CD4-positive, alpha-beta T cell treated with Interleukin-15 for 4 hours (primary cell): ENCODE data around the gene UBAC1.
"Not testable (repeated sequence)": the region's sequence is repeated elsewhere in the genome, so short reads cannot be mapped to it uniquely, and the experiment has no call there.

Experiments
- DNase-seq: peaks from one replicate; pipeline ENCODE4 v3.0.0-alpha.2; 2020; ENCODE audit warnings: low spot score

Gene UBAC1

DNA sequence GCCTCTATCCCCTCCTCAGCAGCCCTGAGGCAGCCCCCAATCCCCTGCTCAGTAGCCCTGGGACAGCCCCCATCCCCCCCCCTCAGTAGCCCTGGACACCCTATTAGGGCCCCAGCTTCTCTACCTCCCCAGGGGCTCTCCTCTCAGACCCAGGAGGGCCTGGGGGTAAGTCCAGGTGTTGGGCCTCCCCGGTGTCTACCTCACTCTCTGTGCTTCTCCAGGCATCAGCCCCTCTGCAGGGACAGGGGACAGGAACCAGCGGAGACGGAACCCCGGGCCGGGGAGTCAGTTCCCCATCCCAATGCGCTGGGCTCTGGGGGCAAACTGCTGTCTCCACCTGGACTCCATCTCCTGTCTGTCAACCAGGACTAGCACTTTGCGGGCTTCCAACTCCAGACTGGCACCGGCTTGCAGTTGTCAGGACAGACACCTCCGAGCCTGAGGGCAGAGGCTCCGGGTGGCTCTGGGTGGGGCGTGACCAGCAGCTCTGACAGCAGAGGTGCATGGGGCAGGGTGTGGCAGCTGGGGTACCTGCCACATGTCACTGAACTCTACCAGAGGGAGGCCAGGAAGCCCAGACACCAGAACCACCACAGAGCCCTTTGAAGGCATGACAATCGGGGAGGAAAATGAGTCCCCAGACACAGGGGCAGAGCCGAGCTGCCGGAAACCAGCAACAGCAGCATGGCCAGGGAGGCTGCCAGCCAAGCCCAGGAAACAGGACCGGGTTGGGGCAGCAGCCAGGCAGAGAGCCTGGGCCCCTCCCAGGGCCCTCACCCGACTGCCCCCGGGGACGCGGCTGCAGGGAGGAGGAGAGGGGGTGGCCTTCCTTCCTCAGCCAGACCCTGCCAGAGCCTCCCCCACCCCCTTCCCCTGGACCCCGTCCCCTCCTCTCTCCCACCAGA, 17.7 kb upstream of the UBAC1 start:
- peak; percentile 61 for DNase-seq

DNA sequence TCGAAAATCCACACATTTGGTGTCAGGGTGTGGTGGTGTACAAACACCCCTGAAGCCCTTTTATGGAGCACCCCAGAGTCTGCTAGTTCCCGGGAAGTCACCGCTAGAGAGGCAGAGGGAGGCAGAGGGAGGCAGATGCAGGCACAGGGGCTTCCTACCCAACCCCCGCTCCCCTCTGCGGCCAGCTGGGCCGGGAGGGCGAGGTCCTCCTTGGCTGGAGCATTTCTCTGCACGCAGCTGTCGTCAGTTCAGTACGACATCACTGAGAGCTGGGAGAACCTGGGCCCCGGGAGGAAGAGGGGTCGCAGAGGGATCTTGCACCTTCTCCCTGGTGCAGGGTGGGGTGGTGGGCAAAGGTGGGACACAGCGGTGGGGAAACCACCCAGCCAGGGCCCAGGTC, 15.8 kb upstream of the UBAC1 start:
- DNase-seq, result no peak

DNA sequence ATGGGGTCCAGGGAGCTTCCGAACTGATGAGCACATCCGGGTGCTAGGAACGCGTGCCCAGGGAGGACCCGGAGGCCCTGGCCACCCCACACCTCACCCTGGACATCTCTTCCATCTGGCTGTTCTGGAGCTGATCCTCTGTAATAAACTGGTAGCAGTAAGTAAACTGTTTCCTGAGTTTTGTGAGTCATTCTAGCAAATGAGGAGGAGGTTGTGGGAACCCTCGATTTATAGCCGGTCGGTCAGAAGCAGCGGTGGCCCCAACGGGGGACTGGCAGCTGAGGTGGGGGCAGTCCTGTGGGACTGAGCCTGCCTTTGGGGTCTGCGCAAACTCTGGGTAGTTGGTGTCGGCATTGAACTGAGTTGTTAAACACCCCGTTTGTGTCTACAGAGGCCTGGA, 15.4 kb upstream of the UBAC1 start:
- no peak for DNase-seq

DNA sequence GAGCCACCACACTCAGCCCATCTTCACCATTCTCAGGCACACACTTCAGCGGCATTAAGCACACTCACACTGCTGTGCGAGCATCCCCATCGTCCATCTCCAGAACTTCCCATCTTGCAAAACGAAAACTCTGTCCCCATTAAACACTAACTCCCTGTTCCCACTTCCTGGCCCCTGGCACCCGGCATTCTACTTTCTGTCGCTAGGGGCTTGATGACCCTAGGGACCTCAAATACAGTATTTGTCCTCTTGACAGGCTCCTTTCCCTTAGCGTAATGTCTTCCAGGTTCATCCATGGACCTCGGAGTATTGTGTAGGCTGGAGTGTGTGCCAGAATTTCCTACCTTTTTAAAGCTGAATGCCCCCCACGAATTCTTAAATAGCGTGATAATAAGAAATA, 14.7 kb upstream of the UBAC1 start:
- DNase-seq, result no peak

DNA sequence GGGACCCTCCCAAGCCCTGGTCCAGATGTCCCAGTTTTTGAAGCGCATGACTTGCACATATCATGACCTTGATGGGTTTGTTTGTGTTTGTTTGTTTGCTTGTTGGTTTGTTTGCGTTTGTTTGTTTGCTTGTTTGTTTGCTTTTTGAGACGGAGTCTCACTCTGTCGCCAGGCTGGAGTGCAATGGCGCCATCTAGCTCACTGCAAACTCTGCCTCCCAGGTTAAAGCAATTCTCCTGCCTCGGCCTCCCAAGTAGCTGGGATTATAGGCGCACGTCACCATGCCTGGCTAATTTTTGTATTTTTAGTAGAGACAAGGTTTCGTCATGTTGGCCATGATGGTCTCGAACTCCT, 13.0 kb upstream of the UBAC1 start:
- no peak for DNase-seq

DNA sequence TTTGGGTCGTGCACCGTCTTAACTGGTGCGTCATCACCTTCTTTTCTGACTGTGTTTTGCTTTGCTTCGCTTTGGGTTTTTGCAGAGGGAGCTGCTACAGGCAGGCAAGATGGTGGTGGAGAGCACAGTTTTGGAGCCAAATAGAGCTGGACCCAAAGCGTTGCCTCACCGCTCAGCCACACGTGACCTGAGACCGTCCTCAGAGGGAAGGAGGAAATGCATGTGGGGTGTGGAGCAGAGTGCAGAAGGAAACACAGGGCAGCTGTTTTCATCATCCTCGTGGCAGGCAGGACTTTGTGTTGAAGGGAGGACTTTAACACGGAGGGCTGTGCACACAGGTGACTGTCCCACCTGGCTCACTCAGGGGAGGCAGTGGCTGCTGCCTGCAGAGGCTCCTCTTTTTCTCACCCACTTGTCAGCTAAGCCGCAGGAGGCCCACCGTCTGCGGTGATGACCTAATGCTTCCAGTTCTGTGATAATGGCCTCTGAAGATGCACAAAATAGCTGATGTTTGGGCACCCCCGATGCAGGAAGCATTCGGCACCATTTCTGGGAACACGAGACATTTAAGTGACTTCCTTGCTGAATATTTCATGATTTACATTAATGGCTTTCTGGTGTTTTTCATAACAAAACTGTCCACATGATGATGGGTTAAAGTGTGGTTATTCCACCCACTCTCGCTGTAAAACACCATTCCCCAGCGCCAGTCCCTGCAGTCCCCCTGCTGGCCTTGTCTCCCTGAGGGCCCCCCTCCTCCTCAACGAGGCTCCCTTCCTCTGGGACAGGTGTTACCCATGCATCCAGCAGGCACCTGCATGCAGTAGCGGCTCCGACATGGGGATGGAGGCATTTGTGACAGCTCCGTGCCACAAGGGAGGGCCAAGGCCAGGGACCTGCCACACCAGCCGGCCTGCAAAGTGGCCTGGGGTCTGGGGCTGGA, 12.4 kb upstream of the UBAC1 start:
- DNase-seq, result no peak

DNA sequence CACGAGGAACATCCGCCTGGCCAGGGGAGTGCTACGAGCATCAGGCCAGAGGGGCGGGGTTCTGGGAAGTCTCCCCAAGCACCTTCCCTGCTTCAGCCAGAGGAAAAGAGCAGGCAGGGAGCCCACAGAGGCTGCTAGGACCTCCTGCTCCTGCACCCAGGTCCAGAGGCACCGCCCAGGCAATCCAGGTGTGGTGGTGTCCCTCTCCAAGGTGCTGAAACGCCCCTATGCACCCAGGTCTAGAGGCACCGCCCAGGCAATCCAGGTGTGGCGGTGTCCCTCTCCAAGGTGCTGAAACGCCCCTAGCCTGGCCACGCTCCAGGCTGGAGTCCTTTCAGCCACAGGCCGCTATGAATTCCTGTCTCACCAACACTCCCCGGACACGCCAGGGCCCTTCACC, 10.7 kb upstream of the UBAC1 start:
- DNase-seq, result peak; percentile 25

DNA sequence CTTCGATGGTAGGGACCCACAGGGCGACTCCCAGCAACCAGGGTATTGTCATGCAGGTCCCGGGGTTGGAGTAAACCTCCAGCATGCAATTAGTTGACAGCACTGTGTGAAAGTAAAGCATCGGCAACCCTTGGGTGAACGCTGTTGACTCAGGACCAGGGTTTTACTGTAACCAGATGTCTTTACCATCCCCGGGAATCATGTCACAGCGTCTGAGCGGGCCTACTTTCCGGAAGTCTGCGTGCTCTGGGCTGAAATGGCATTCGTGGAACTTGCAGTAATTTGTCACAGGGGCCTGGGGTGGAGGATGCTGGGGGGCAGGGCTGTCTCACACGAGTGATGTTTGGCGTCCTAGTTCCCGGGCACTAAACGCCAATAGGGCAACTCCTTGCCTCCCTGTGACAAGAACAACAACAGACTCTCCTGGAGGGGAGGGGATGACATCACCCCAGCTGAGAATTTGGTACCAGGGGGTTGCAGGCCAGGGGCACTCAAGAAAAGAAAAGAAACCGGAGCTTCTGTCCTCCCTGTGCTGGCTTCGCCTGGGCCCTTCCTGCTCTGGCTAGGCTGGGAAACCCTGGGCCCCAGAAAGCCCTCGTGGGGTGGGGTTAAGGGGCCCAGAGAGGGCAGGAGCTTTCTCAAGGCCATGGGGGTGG, 10.1 kb upstream of the UBAC1 start:
- DNase-seq, result no peak

DNA sequence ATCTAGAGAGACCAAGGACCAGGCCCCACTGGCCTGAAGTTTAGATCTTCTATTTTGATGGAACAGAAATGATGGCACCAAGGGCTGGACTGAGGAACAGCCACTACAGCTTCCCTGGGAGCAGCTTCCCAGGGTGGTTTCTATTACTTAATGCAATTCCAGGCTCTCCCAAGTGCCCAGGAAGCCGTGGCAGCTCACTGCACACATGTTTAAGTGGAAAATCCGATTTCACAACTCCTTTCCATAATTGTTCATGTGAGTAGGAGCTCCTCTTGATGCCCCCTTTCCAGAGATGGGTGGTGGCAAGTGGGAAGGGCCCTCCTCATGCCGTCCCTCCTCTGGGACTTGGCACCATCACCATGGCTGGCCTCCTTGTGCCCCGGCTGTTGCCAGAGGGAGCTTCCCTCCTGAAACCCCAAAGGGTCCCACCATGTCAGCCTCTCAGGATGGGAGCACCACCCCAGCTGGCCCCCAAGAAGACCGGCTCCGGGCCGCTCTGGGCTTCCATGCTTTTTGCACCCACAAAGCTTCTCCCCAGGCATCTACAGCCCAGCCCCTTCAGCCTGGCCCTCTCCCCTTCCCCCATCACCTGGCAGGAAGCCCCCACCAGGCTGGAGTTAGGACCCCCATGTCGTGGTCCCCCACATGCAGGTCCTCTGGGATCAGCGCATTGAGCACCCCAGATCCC, 9.1 kb upstream of the UBAC1 start:
- DNase-seq, result no peak

DNA sequence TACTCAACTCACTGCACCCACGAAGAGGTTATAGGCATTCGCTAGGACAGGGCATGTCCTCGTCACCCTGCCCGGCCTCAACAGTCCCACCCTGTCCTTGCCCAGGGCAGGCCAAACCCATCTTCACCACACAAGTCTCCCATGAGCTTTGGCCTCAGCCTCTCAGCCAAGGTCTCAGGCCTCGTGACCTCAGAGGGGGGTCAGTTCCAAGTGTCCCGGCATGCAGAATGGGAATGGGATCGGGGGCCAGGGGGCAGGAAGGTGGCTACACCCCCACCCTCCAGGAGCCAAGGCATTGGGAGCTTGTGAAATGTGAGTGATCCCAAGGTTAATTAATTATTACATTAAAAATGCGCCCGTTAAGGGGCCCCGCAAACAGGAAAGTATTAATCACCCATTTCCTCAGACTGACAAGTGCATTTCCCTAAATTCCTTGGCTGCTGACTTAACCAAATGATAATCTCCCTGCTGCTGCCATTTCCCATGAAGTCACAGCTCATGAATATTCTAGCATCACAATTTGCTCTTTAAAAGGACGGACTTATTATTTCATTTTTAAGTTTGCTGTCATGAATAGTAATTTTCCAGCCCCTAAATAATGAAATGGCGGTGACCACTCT, 8.0 kb upstream of the UBAC1 start:
- DNase-seq, result no peak

DNA sequence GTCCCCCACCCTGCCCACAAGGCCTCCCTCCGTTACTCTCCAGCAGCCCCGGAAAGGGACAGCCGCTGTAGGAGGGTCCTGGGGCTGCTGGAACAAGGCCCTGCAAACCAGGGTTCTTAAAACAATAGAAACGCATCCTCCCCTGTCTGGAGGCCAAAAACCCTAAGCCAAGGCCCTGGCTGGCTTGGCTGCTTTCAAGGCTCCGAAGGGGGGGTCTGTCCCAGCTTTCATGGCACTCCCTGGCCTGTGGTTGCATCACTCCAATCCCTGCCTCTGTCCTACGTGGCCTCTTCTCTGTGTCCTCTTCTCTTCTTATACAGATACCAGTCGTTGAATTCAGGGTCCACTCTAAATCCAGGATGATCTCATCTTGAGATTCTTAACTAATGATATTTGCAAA, 7.4 kb upstream of the UBAC1 start:
- DNase-seq, result no peak

DNA sequence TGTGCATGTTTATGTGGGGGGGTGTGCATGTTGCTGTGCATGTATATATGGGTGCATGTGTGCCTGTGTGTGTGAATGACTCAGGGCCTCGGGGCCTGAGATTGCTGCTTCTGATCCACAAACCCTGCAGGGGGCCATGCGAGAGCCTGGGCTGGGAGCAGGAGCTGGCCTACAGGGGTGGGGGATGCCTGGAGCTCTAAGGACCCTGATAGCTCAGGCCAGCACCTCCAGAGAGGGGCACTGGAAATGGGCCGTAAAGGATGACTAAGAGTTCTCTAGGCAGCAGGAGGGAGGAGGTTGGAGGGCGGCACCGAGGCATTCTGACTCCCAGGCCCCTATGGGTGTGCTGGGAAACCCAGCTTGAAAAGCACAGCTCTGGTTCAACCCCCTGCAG, 6.9 kb upstream of the UBAC1 start:
- DNase-seq, result no peak

DNA sequence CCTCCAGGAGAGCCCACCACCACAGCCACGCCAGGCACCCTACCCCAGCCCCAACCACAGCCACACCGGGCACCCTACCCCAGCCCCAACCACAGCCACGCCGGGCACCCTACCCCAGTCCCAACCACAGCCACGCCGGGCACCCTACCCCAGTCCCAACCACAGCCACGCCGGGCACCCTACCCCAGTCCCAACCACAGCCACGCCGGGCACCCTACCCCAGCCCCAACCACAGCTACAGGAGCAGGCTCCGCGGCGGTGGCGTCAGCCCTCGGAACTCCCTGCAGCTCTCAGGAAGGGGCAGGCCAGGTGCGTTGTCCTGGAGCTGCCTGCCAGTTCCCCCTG, 5.7 kb upstream of the UBAC1 start:
- not testable (repeated sequence) for DNase-seq

DNA sequence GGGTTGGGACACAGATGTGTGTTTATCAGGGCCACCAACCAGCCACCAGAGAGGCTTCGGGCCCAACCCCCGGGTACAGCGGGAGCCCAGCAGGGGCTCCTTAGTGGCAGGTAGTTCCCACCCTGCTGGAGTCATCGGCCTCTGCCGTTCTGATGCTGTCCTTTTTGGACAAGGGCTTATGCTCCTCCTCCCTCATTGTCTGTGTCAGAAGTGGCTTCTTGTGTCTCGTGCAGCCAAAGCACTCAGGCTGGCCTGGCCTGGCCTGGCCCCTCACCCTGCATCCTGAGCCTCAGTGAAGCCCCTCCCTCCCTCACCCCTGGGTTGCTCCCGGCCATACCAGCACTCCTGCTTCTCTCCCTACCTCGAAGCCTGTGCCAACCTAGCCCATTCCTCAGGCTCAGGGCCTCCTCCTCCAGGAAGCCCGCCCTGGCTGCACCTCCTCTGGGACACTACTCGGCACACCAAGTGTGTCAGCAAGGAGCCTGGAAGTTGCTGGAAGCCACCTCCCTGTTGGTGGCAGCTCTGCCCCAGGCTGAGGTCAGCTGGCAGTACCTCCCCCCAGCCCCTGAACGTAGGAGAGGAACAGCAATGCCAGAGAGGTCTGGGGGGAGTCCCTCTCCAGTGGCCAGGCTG, 4.1 kb upstream of the UBAC1 start:
- no peak for DNase-seq

DNA sequence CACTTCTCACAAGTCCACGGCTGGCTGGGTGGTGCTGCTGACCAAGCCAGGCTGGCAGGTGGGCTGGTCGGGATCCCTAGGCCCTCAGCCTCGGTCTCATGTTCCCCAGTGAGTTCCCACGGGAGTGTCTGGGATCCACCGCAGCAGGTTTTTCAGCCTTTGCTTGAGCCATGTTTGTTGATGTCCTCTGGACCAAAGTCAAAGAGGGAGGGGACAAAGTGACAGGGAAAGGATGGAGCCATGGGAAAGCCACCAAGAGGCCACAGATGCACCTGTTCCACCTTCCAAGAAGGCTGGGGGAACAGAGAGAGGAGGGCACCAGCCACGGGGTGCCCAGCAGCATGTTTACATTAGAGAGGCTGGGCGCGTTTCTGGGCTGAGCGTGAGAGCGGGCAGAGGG, 2.8 kb upstream of the UBAC1 start:
- DNase-seq, result no peak

DNA sequence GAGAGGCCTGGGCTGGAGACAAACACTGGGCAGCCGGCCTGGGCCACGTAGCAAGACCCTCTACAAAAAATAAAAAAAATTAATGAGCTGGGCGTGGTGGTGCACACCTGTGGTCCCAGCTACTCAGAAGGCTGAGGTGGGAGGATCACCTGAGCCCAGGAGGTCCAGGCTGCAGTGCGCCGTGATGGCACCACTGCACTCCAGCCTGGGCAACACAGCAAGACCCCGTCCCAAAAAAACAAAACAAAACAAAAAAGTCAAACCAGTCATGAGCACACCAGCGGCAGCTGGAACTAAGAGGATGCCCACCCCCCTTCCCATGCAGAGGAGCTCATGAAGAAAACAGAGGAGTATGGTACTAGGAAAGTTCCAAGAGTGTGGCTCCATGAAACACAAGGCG, 2.2 kb upstream of the UBAC1 start:
- no peak for DNase-seq

DNA sequence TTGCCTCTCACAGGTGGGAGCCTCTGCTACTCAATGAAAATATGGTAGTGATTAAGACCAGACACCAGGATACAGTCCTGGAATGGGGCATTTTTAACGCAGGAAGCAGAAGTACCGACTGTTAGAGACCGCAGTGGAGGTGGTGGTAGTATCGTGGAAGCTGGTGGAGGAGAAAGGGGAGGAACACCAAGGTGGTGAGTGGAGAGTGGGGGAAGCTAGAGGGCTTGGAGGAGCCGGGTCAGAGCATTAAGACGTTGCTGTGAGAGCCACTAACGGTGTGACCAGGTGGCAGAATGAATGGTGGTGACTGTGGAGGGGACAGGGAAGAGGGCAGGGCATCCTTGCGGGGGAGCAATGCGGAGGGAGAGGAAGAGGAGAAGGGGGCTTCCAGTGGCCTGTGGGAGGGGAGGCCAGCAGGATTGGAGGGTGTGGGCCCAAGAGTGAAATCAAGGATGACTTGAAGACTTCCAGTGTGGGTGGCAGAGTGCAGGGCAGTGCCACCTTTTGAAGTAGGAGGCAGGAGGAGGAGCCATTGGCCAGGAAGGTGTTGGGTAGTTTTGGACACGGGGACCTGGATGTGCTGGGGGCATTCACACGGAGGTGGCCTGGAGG, 1.6 kb upstream of the UBAC1 start:
- DNase-seq, result no peak

DNA sequence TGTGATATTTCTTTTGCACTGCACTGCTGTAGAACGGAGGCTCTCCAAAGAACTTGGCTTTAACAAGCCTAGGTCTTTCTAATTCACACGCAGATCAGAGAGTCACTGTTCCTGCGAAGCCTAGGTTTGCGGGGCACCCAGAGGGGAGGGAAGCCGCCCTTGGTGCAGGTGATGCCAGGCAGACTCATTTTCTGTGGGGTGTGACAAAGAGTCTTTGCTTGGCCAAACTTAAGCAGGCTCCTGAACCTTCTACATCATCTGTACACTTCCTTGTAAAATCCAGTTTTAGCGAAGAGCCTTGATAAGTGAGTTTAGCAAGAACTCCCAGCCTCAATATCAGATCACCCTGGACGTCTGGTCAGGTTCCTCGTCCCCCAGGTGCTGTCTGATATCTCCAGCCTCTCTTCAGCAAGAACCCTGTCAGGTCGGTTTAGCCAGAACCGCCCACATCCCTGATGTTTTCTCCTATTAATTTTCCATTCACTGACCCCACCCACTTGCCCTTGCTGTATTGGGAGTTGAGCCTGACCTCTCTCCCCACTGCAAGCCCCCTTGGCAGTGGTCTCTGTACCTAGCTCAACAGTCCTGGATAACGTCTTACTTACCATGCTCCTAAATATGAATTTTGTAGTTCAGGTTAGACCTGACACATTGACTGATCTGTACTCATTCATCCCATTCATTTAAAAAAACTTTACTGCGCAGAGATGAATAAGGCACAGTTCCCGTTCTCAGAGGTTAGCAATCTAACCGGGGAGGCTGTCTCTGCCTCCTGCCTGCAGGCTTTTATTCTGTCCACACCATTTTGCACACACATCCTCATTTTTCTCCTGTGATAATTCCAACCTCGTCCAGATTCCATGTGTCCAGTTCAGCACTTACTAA, 880 bp upstream of the UBAC1 start:
- DNase-seq, result no peak

DNA sequence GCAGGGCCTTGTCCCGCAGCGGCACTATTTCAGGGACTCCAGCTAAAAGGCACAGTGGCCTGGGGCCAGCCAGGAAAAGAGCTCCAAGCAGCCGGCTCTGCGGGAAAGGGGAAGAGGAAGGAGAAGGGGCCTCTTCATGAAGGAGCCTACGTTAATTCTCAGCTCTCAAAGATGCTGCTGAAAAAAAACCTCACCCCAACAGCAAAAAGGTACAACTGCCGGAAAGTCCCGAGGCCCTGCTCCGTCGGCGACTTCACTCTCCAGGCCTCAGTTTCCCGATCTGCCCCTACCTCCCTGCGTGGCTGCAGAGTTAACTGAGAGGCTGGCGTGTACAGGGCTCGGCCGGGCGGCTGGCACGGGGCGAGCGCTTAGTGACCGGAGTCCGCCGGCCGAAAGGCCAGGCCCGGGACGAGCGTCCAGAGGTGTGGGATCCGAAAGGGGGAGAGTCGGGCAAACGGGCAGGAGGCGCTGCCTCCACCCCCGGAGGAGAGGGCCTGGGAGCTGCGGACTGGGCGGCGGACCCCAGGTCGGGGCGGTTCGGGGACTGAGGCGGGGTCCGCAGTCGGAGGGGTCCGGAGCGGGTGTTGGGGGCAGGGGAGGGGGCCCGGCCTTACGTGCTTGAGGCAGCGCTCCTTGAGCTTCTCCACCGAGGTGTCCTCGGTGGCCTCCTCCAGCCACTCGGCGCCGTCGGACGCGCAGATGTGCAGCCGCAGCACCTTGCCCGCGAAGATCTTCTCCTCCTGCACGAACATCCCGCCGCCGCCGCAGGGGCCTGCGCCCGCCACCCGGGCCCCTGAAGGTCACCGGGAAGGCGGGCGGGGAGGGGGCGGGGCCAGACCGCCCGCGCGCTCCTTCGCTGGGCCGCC, 529 bp downstream of the UBAC1 start:
- no peak for DNase-seq
